Ishikawa (cell line): ENCODE data around the gene ESYT1.

Experiments
- EP300 ChIP-seq: IDR thresholded peaks from 2 replicates; pipeline ENCODE4 v1.6.1; 2012; ENCODE audit warnings: borderline replicate concordance
- FOXM1 ChIP-seq: IDR thresholded peaks from 2 replicates; pipeline ENCODE4 v1.6.1; 2012; ENCODE audit warnings: low read depth, borderline replicate concordance
- NFIC ChIP-seq: IDR thresholded peaks from 2 replicates; pipeline ENCODE4 v1.6.1; 2012
- TAF1 ChIP-seq: IDR thresholded peaks from 2 replicates; pipeline ENCODE4 v1.6.1; 2012; ENCODE audit warnings: low read depth, mild to moderate bottlenecking
- TEAD4 ChIP-seq: IDR thresholded peaks from 2 replicates; pipeline ENCODE4 v1.6.1; 2012
- ZBTB7A ChIP-seq: IDR thresholded peaks from 2 replicates; pipeline ENCODE4 v1.6.1; 2012; ENCODE audit warnings: low read depth
- TF ChIP-seq, protein P1 (sequence below): IDR thresholded peaks from 2 replicates; pipeline ENCODE4 v1.6.1; 2012
- TF ChIP-seq, protein P2 (sequence below): IDR thresholded peaks from 2 replicates; pipeline ENCODE4 v1.6.1; 2012; ENCODE audit warnings: low read depth, mild to moderate bottlenecking

DNA sequence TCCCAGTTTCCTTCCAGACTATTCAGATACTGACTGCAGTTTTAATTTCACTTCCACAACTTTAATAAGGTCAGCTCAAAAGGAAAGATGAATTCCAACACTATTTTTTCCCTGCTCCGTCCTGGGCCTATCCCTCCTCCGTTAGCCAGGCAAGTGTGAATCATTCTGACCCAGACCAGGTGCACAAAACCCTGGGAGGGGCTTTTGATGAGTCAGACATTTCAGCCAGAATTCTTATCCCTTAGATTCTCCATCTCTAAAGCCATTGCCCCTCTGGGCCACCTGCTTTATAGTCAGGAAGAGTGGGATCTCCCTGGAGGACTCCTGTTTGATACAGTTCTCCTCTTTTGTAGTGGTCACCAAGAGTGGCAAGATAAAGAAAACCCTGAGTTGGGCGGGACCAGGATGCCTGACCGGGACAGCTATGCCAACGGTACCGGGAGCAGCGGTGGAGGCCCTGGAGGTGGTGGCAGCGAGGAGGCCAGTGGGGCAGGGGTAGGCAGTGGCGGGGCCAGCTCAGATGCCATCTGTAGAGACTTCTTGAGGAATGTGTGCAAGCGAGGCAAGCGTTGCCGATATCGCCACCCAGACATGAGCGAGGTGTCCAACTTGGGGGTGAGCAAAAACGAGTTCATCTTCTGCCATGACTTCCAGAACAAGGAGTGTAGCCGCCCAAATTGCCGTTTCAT, 7.8 kb upstream of the ESYT1 start:
- TF ChIP-seq TAF1 (no peak), ZBTB7A (no peak), TEAD4 (no peak), EP300 (no peak), NFIC (no peak), FOXM1 (no peak)
- TF ChIP-seq, protein P1, sequence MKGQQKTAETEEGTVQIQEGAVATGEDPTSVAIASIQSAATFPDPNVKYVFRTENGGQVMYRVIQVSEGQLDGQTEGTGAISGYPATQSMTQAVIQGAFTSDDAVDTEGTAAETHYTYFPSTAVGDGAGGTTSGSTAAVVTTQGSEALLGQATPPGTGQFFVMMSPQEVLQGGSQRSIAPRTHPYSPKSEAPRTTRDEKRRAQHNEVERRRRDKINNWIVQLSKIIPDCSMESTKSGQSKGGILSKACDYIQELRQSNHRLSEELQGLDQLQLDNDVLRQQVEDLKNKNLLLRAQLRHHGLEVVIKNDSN, result no peak
- TF ChIP-seq, protein P2, sequence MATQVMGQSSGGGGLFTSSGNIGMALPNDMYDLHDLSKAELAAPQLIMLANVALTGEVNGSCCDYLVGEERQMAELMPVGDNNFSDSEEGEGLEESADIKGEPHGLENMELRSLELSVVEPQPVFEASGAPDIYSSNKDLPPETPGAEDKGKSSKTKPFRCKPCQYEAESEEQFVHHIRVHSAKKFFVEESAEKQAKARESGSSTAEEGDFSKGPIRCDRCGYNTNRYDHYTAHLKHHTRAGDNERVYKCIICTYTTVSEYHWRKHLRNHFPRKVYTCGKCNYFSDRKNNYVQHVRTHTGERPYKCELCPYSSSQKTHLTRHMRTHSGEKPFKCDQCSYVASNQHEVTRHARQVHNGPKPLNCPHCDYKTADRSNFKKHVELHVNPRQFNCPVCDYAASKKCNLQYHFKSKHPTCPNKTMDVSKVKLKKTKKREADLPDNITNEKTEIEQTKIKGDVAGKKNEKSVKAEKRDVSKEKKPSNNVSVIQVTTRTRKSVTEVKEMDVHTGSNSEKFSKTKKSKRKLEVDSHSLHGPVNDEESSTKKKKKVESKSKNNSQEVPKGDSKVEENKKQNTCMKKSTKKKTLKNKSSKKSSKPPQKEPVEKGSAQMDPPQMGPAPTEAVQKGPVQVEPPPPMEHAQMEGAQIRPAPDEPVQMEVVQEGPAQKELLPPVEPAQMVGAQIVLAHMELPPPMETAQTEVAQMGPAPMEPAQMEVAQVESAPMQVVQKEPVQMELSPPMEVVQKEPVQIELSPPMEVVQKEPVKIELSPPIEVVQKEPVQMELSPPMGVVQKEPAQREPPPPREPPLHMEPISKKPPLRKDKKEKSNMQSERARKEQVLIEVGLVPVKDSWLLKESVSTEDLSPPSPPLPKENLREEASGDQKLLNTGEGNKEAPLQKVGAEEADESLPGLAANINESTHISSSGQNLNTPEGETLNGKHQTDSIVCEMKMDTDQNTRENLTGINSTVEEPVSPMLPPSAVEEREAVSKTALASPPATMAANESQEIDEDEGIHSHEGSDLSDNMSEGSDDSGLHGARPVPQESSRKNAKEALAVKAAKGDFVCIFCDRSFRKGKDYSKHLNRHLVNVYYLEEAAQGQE, result no peak
